Measurements from ENCODE around the gene NACC2. TPM values are rescaled to one million over a fixed set of nuclear protein-coding genes. Genes with fewer than 3 reads are reported as not detected.

Gene NACC2
- total RNA-seq, 5 donors from 2014 or later (not counting 1 experiment from before 2014, with no cell fraction given) = 4.2 to 11.7 (median 11.3) TPM

- no peaks in the 10 kb centered on the region for H3K9me3 Mint-ChIP-seq
- no peak for ATAC-seq (replicated peaks in 1 of 4)
- Histone ChIP-seq H3K4me1 (ENCODE audit: control insufficient read depth in 1 of 2, extremely low read depth in 1 of 2, insufficient read depth in 2 of 2, low read length in 2 of 2) (no peaks in the 10 kb centered on the region), H3K36me3 (ENCODE audit: control insufficient read depth in 2 of 2, extremely low read depth in 1 of 2, insufficient read depth in 1 of 2, low read length in 1 of 2) (no peaks in the 10 kb centered on the region), H3K27me3 (replicated peaks in 1 of 2; ENCODE audit: control insufficient read depth in 2 of 2, extremely low read depth in 1 of 2, insufficient read depth in 2 of 2, low read length in 1 of 2) (no peaks in the 10 kb centered on the region), H3K9me3 (no peaks in the 10 kb centered on the region), H3K27ac (ENCODE audit: low read length) (no peak overlapping the region), H3K4me3 (ENCODE audit: control insufficient read depth in 1 of 2, extremely low read depth in 1 of 2, low read length in 1 of 2) (no peak overlapping the region)
- H3K4me1 Mint-ChIP-seq = no peaks in the 10 kb centered on the region
- WGBS (ENCODE audit: insufficient coverage) = 70% methylated on average over 2 of the region's 7 CpGs
- no peak for DNase-seq
- H3K4me3 Mint-ChIP-seq = no peak overlapping the region
- H3K36me3 Mint-ChIP-seq = peaks cover 4% of the 10 kb centered on the region
- no peaks in the 10 kb centered on the region for H3K27me3 Mint-ChIP-seq
- ChIA-PET POLR2A (no interaction called here), CTCF (no interaction called here)
- no peak overlapping the region for H3K27ac Mint-ChIP-seq
Measured at GRCh38 chr9:136006169-136006568, 88.9 kb downstream of the NACC2 start.

- WGBS (ENCODE audit: insufficient coverage) = 73% methylated on average over 2 of the region's 15 CpGs
- H3K4me1 Mint-ChIP-seq = no peaks in the 10 kb centered on the region
- no peak for ATAC-seq (replicated peaks in 1 of 4)
Measured at GRCh38 chr9:136004712-136005111, 90.4 kb downstream of the NACC2 start.

DNA sequence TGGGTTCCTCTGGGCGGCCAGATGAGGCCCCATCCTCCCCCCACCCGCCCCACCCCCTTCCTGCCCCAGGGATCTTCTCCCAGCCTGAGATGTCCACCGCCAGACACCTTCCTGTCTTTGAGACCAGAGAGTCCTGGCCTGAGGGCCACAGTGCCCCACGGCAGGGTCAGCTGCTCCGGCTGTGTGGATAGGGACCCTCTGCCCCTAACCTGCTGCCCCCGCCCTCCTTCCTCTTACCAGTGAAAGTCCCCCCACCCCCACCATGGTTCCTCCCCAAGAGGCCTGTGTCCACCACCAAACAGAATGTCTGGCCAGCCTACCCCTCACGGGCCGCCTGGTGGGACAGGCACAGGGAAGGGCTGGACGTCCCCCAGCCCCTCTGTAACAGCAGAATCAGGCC, 90.9 kb downstream of the NACC2 start:
- Histone ChIP-seq H3K4me1 (ENCODE audit: control insufficient read depth in 1 of 2, extremely low read depth in 1 of 2, insufficient read depth in 2 of 2, low read length in 2 of 2) (no peaks in the 10 kb centered on the region), H3K4me3 (ENCODE audit: control insufficient read depth in 1 of 2, extremely low read depth in 1 of 2, low read length in 1 of 2) (no peak overlapping the region), H3K27me3 (replicated peaks in 1 of 2; ENCODE audit: control insufficient read depth in 2 of 2, extremely low read depth in 1 of 2, insufficient read depth in 2 of 2, low read length in 1 of 2) (no peaks in the 10 kb centered on the region), H3K36me3 (ENCODE audit: control insufficient read depth in 2 of 2, extremely low read depth in 1 of 2, insufficient read depth in 1 of 2, low read length in 1 of 2) (no peaks in the 10 kb centered on the region), H3K27ac (ENCODE audit: low read length) (no peak overlapping the region), H3K9me3 (no peaks in the 10 kb centered on the region)
- ChIA-PET CTCF (no interaction called here), POLR2A (no interaction called here)
- Mint-ChIP-seq H3K9me3 (no peaks in the 10 kb centered on the region), H3K27me3 (no peaks in the 10 kb centered on the region), H3K36me3 (peaks cover 4% of the 10 kb centered on the region), H3K27ac (no peak overlapping the region), H3K4me3 (no peak overlapping the region), H3K4me1 (no peaks in the 10 kb centered on the region)
- 94% methylated on average over 3 of the region's 9 CpGs for WGBS (ENCODE audit: insufficient coverage)
- DNase-seq = no peak
- ATAC-seq (replicated peaks in 1 of 4) = no peak

More at GRCh38 chr9:136004712-136005111, 90.4 kb downstream of the NACC2 start:
- Mint-ChIP-seq H3K36me3 (peaks cover 4% of the 10 kb centered on the region), H3K9me3 (no peaks in the 10 kb centered on the region), H3K27ac (no peak overlapping the region), H3K27me3 (no peaks in the 10 kb centered on the region), H3K4me3 (no peak overlapping the region)
- H3K27ac ChIP-seq (ENCODE audit: low read length) = no peak overlapping the region
- no peaks in the 10 kb centered on the region for H3K4me1 ChIP-seq (ENCODE audit: control insufficient read depth in 1 of 2, extremely low read depth in 1 of 2, insufficient read depth in 2 of 2, low read length in 2 of 2)
- ChIA-PET CTCF (no interaction called here), POLR2A (no interaction called here)
- no peaks in the 10 kb centered on the region for H3K27me3 ChIP-seq (replicated peaks in 1 of 2; ENCODE audit: control insufficient read depth in 2 of 2, extremely low read depth in 1 of 2, insufficient read depth in 2 of 2, low read length in 1 of 2)
- DNase-seq = no peak
- no peak overlapping the region for H3K4me3 ChIP-seq (ENCODE audit: control insufficient read depth in 1 of 2, extremely low read depth in 1 of 2, low read length in 1 of 2)
- no peaks in the 10 kb centered on the region for H3K9me3 ChIP-seq
- H3K36me3 ChIP-seq (ENCODE audit: control insufficient read depth in 2 of 2, extremely low read depth in 1 of 2, insufficient read depth in 1 of 2, low read length in 1 of 2) = no peaks in the 10 kb centered on the region

DNA sequence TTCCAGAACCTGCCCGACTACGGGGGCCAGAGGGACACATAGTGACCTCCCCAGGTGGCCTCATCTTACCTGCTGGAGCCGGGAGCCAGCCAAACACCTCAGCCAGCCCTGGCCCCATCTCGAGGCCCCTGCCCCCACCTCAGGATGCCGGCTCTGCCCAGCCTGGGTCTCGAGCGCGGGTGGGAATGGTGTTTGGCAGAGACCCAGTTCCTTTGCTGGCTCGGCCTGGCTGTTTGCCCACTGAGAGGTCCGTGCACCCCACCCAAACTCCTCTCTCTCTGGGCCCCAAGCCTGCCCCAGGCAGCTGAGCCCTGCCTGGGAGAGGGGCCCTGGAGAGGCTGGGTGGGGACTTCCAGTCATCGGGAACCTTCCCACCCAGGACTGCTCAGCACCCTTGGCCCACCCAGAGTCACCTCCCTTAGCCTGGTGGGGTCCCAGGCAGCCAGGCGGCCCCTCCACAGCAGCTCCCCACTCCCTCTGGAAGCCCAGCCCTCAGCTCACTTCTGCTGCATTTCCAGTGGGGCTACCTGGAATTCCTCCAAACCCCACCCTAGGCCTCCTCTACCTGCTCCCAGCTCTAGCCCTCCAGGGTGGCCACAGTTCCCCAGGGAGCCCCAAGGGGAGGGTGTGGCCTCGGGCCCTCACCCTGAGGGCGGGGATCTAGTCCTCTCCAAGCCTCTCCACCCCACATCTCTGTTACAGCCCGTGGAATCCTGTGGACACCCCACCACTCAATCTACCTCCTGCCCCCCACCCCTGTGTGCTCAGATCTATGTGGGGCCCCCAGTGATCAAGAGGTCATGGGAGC, 91.5 kb downstream of the NACC2 start:
- H3K36me3 ChIP-seq (ENCODE audit: control insufficient read depth in 2 of 2, extremely low read depth in 1 of 2, insufficient read depth in 1 of 2, low read length in 1 of 2) = no peaks in the 10 kb centered on the region
- H3K27me3 Mint-ChIP-seq = no peaks in the 10 kb centered on the region

DNA sequence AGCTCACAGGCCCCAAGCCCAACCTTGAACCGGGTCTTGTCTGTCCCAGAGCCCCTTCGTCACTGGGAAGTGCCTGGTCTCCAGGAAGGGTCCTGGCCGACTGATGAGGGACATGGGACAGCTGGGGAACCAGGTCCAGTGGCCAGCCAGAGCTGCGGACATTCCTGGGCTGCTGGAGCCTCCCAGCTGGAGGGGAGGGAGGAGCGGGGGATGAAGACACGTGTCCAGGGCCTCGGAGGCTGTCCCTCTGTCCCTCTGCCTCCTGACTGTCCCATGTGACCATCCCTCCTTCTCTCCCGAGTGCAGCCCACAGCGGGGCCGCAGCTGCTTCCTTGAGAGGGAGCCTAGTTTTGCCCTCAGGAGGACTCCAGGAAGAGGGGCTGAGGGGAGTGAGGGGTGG, 92.2 kb downstream of the NACC2 start:
- ATAC-seq (replicated peaks in 1 of 4) = no peak
- H3K27ac Mint-ChIP-seq = no peak overlapping the region
- no peak for DNase-seq
- H3K4me1 Mint-ChIP-seq = no peaks in the 10 kb centered on the region
- H3K27me3 ChIP-seq (replicated peaks in 1 of 2; ENCODE audit: control insufficient read depth in 2 of 2, extremely low read depth in 1 of 2, insufficient read depth in 2 of 2, low read length in 1 of 2) = no peaks in the 10 kb centered on the region
- WGBS (ENCODE audit: insufficient coverage) = 82% methylated on average over 5 of the region's 10 CpGs
- CTCF ChIA-PET = no interaction called here
- H3K27me3 Mint-ChIP-seq = no peaks in the 10 kb centered on the region
- H3K4me3 ChIP-seq (ENCODE audit: control insufficient read depth in 1 of 2, extremely low read depth in 1 of 2, low read length in 1 of 2) = no peak overlapping the region
- H3K9me3 ChIP-seq = no peaks in the 10 kb centered on the region
- POLR2A ChIA-PET = no interaction called here
- no peaks in the 10 kb centered on the region for H3K4me1 ChIP-seq (ENCODE audit: control insufficient read depth in 1 of 2, extremely low read depth in 1 of 2, insufficient read depth in 2 of 2, low read length in 2 of 2)
- H3K36me3 Mint-ChIP-seq = peaks cover 4% of the 10 kb centered on the region
- no peaks in the 10 kb centered on the region for H3K36me3 ChIP-seq (ENCODE audit: control insufficient read depth in 2 of 2, extremely low read depth in 1 of 2, insufficient read depth in 1 of 2, low read length in 1 of 2)
- H3K9me3 Mint-ChIP-seq = no peaks in the 10 kb centered on the region
- no peak overlapping the region for H3K27ac ChIP-seq (ENCODE audit: low read length)
- no peak overlapping the region for H3K4me3 Mint-ChIP-seq

More for the DNA sequence above, 91.5 kb downstream of the NACC2 start:
- ATAC-seq (replicated peaks in 1 of 4) (no peak), DNase-seq (no peak)
- Histone ChIP-seq H3K27me3 (replicated peaks in 1 of 2; ENCODE audit: control insufficient read depth in 2 of 2, extremely low read depth in 1 of 2, insufficient read depth in 2 of 2, low read length in 1 of 2) (no peaks in the 10 kb centered on the region), H3K27ac (ENCODE audit: low read length) (no peak overlapping the region), H3K4me3 (ENCODE audit: control insufficient read depth in 1 of 2, extremely low read depth in 1 of 2, low read length in 1 of 2) (no peak overlapping the region), H3K9me3 (no peaks in the 10 kb centered on the region), H3K4me1 (ENCODE audit: control insufficient read depth in 1 of 2, extremely low read depth in 1 of 2, insufficient read depth in 2 of 2, low read length in 2 of 2) (no peaks in the 10 kb centered on the region)
- ChIA-PET CTCF (no interaction called here), POLR2A (no interaction called here)
- Mint-ChIP-seq H3K4me1 (no peaks in the 10 kb centered on the region), H3K4me3 (no peak overlapping the region), H3K36me3 (peaks cover 4% of the 10 kb centered on the region), H3K9me3 (no peaks in the 10 kb centered on the region), H3K27ac (no peak overlapping the region)
- 70% methylated on average over 9 of the region's 15 CpGs for WGBS (ENCODE audit: insufficient coverage)

DNA sequence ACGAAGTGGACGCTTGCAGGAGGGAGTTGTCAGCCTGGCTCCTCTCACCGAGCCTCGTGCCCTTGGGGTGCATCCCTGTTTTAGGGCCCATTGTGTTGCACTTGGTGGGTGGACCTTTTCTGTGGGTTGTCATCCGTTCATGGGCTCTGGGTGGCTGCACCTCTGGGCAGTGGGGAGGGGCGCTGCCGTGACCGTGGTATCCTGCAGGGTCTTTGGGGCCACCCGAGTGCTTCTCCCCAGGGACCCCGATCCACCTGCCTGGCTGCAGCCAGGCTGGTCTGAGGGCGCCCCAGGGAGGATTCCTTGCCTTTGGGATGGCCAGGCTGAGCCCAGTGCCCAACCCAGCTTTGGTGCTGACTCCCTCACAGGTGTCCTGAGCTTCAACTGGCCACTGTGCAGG, 92.9 kb downstream of the NACC2 start:
- Histone ChIP-seq H3K36me3 (ENCODE audit: control insufficient read depth in 2 of 2, extremely low read depth in 1 of 2, insufficient read depth in 1 of 2, low read length in 1 of 2) (no peaks in the 10 kb centered on the region), H3K27ac (ENCODE audit: low read length) (no peak overlapping the region), H3K9me3 (no peaks in the 10 kb centered on the region), H3K4me1 (ENCODE audit: control insufficient read depth in 1 of 2, extremely low read depth in 1 of 2, insufficient read depth in 2 of 2, low read length in 2 of 2) (no peaks in the 10 kb centered on the region), H3K4me3 (ENCODE audit: control insufficient read depth in 1 of 2, extremely low read depth in 1 of 2, low read length in 1 of 2) (no peak overlapping the region), H3K27me3 (replicated peaks in 1 of 2; ENCODE audit: control insufficient read depth in 2 of 2, extremely low read depth in 1 of 2, insufficient read depth in 2 of 2, low read length in 1 of 2) (no peaks in the 10 kb centered on the region)
- DNase-seq (no peak), ATAC-seq (replicated peaks in 1 of 4) (no peak)
- ChIA-PET POLR2A (no interaction called here), CTCF (no interaction called here)
- H3K4me3 Mint-ChIP-seq = no peak overlapping the region
- H3K27ac Mint-ChIP-seq = no peak overlapping the region
- WGBS (ENCODE audit: insufficient coverage) = 81% methylated on average over 11 of the region's 11 CpGs
- H3K9me3 Mint-ChIP-seq = no peaks in the 10 kb centered on the region
- H3K36me3 Mint-ChIP-seq = peaks cover under 1% of the 10 kb centered on the region
- H3K4me1 Mint-ChIP-seq = no peaks in the 10 kb centered on the region
- H3K27me3 Mint-ChIP-seq = no peaks in the 10 kb centered on the region

DNA sequence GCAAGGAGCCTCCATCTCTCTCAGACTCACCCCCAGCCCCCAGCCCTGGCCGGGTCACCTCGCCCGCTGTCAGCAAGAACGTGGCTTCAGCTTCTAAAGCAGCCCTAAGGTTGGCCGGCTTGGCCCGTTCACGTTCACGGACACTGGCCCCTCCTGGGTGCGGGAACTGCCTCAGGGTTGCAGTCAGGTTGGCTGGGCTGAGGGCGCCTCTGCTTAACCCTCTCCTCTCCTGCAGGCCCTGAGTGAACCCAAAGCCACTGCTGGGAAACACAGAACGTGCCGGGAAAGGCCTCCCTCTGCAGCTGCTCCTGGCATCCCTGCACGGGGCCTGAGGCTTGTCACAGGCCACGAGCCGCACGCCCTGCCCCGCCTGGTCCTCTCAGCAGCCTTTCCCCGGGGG, 93.9 kb downstream of the NACC2 start:
- H3K4me3 ChIP-seq (ENCODE audit: control insufficient read depth in 1 of 2, extremely low read depth in 1 of 2, low read length in 1 of 2) = no peak overlapping the region
- no peaks in the 10 kb centered on the region for H3K36me3 Mint-ChIP-seq
- 83% methylated on average over 12 of the region's 18 CpGs for WGBS (ENCODE audit: insufficient coverage)
- no peak overlapping the region for H3K4me3 Mint-ChIP-seq
- no peaks in the 10 kb centered on the region for H3K27me3 ChIP-seq (replicated peaks in 1 of 2; ENCODE audit: control insufficient read depth in 2 of 2, extremely low read depth in 1 of 2, insufficient read depth in 2 of 2, low read length in 1 of 2)
- H3K9me3 Mint-ChIP-seq = no peaks in the 10 kb centered on the region
- no peaks in the 10 kb centered on the region for H3K36me3 ChIP-seq (ENCODE audit: control insufficient read depth in 2 of 2, extremely low read depth in 1 of 2, insufficient read depth in 1 of 2, low read length in 1 of 2)
- ATAC-seq (replicated peaks in 1 of 4) (no peak), DNase-seq (no peak)
- no peaks in the 10 kb centered on the region for H3K4me1 ChIP-seq (ENCODE audit: control insufficient read depth in 1 of 2, extremely low read depth in 1 of 2, insufficient read depth in 2 of 2, low read length in 2 of 2)
- ChIA-PET CTCF (no interaction called here), POLR2A (no interaction called here)
- H3K4me1 Mint-ChIP-seq = no peaks in the 10 kb centered on the region
- H3K27me3 Mint-ChIP-seq = no peaks in the 10 kb centered on the region
- H3K9me3 ChIP-seq = no peaks in the 10 kb centered on the region
- no peak overlapping the region for H3K27ac Mint-ChIP-seq
- no peak overlapping the region for H3K27ac ChIP-seq (ENCODE audit: low read length)

All from T-cell (primary cell).